ENCODE results near the gene FAM181B. TPM values are rescaled to one million over a fixed set of nuclear protein-coding genes. Genes with fewer than 3 reads are reported as not detected.

The FAM181B gene
- total RNA-seq, 1 donor from 2014 or later = 1.8 TPM

DNA sequence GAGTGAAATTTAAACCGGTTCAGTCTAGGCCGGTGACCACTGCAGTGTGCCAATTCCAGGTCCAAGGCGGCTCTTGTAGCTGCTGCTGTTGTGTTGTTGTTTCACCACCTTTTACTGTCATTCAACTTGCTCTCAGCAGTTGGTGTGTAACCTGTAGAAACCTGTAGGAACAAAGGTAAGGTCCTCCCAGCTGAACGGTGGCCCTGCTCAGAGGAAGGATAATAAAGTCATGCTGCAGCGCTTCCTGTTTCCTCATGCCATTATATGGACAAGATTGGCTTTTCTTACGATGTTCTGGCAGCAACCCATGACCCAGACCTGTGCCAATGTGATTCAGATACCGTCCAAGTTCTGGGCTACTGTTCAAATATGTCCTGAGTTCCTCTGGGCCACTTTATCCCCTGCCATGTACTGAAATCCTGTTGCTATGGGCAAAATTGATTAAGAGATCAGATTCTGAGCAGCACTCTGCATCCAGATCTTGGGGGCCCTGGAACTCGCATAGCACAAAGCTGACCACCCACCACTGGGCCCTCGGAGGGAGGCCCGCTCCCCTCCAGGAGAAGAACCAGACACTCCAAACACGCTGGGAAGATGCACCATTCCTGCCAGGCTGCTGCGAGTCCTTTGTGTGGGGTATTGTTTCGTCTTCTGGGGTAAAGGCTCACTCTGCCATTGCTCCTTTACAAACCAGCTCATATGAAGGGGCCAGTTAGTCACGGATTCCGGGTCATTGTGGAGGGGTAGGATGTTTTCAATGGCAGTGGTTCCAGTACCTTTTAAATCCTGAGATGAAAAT is 13.2 kb downstream of the FAM181B start:
- FAIRE-seq (no peak), DNase-seq (ENCODE audit: low read depth) (peak; percentile 22)
- H3K27me3 ChIP-seq (ENCODE audit: control insufficient read depth, insufficient read depth, low read length) = no peaks in the 10 kb centered on the region
- no peak overlapping the region for H3K4me3 ChIP-seq (ENCODE audit: low read depth, low read length)
- H3K36me3 ChIP-seq (ENCODE audit: control insufficient read depth, insufficient read depth, low read length) = no peaks in the 10 kb centered on the region
- TF ChIP-seq CTCF (IDR thresholded peaks at IDR 0.05; ENCODE audit: insufficient read depth, low read length, severe bottlenecking) = no peak

- no peaks in the 10 kb centered on the region for H3K36me3 ChIP-seq (ENCODE audit: control insufficient read depth, insufficient read depth, low read length)
- DNase-seq (ENCODE audit: low read depth) = no peak
- H3K27me3 ChIP-seq (ENCODE audit: control insufficient read depth, insufficient read depth, low read length) = no peaks in the 10 kb centered on the region
- FAIRE-seq = no peak
- no peak overlapping the region for H3K4me3 ChIP-seq (ENCODE audit: low read depth, low read length)
- no peak for TF ChIP-seq CTCF (IDR thresholded peaks at IDR 0.05; ENCODE audit: insufficient read depth, low read length, severe bottlenecking)
These were observed 14.1 kb downstream of the FAM181B start for GRCh38 chr11:82719361-82720105.

GRCh38 chr11:82718821-82719220 is 14.8 kb downstream of the FAM181B start:
- no peak for TF ChIP-seq CTCF (IDR thresholded peaks at IDR 0.05; ENCODE audit: insufficient read depth, low read length, severe bottlenecking)
- H3K27me3 ChIP-seq (ENCODE audit: control insufficient read depth, insufficient read depth, low read length) = no peaks in the 10 kb centered on the region
- no peak for FAIRE-seq
- no peaks in the 10 kb centered on the region for H3K36me3 ChIP-seq (ENCODE audit: control insufficient read depth, insufficient read depth, low read length)
- DNase-seq (ENCODE audit: low read depth) = no peak
- H3K4me3 ChIP-seq (ENCODE audit: low read depth, low read length) = no peak overlapping the region

- peak; percentile 70 for TF ChIP-seq CTCF (IDR thresholded peaks at IDR 0.05; ENCODE audit: insufficient read depth, low read length, severe bottlenecking)
- DNase-seq (ENCODE audit: low read depth) (peak; percentile 31), FAIRE-seq (no peak)
- H3K4me3 ChIP-seq (ENCODE audit: low read depth, low read length) = no peak overlapping the region
- no peaks in the 10 kb centered on the region for H3K36me3 ChIP-seq (ENCODE audit: control insufficient read depth, insufficient read depth, low read length)
- no peaks in the 10 kb centered on the region for H3K27me3 ChIP-seq (ENCODE audit: control insufficient read depth, insufficient read depth, low read length)
These were observed 15.4 kb downstream of the FAM181B start for GRCh38 chr11:82718307-82718706.

GRCh38 chr11:82714346-82715174 is 19.1 kb downstream of the FAM181B start:
- FAIRE-seq = peak; percentile 52
- no peak for DNase-seq (ENCODE audit: low read depth)
- no peak for TF ChIP-seq CTCF (IDR thresholded peaks at IDR 0.05; ENCODE audit: insufficient read depth, low read length, severe bottlenecking)
- Histone ChIP-seq H3K4me3 (ENCODE audit: low read depth, low read length) (no peak overlapping the region), H3K36me3 (ENCODE audit: control insufficient read depth, insufficient read depth, low read length) (no peaks in the 10 kb centered on the region), H3K27me3 (ENCODE audit: control insufficient read depth, insufficient read depth, low read length) (no peaks in the 10 kb centered on the region)
